ENCODE data around the gene C3.
"Not testable (repeated sequence)": the region's sequence is repeated elsewhere in the genome, so short reads cannot be mapped to it uniquely, and the experiment has no call there.

C3 gene

GRCh38 chr19:6654347-6655310 is 65.8 kb downstream of the C3 start:
- no peak for DNase-seq (ENCODE audit: extremely low read depth, low read depth)
- no peak for TF ChIP-seq CTCF (IDR thresholded peaks at IDR 0.05; ENCODE audit: low read depth, low read length, missing control alignments)
- no peak overlapping the region for H3K4me3 ChIP-seq (replicated peaks; ENCODE audit: low read depth, low read length)

GRCh38 chr19:6652805-6653094 is 67.7 kb downstream of the C3 start:
- DNase-seq (ENCODE audit: extremely low read depth, low read depth), result no peak
- TF ChIP-seq CTCF (IDR thresholded peaks at IDR 0.05; ENCODE audit: low read depth, low read length, missing control alignments), result no peak
- H3K4me3 ChIP-seq (replicated peaks; ENCODE audit: low read depth, low read length), result no peak overlapping the region

- DNase-seq (ENCODE audit: extremely low read depth, low read depth), result no peak
- no peak overlapping the region for H3K4me3 ChIP-seq (replicated peaks; ENCODE audit: low read depth, low read length)
- no peak for TF ChIP-seq CTCF (IDR thresholded peaks at IDR 0.05; ENCODE audit: low read depth, low read length, missing control alignments)
Measured at GRCh38 chr19:6651965-6652804, 68.3 kb downstream of the C3 start.

GRCh38 chr19:6649185-6649584 is 71.3 kb downstream of the C3 start:
- TF ChIP-seq CTCF (IDR thresholded peaks at IDR 0.05; ENCODE audit: low read depth, low read length, missing control alignments), result no peak
- DNase-seq (ENCODE audit: extremely low read depth, low read depth), result no peak
- no peak overlapping the region for H3K4me3 ChIP-seq (replicated peaks; ENCODE audit: low read depth, low read length)

- H3K4me3 ChIP-seq (replicated peaks; ENCODE audit: low read depth, low read length), result no peak overlapping the region
- no peak for DNase-seq (ENCODE audit: extremely low read depth, low read depth)
- TF ChIP-seq CTCF (IDR thresholded peaks at IDR 0.05; ENCODE audit: low read depth, low read length, missing control alignments), result no peak
Measured at GRCh38 chr19:6648141-6648715, 72.2 kb downstream of the C3 start.

GRCh38 chr19:6644796-6645195 is 75.7 kb downstream of the C3 start:
- no peak overlapping the region for H3K4me3 ChIP-seq (replicated peaks; ENCODE audit: low read depth, low read length)
- no peak for TF ChIP-seq CTCF (IDR thresholded peaks at IDR 0.05; ENCODE audit: low read depth, low read length, missing control alignments)
- no peak for DNase-seq (ENCODE audit: extremely low read depth, low read depth)

- H3K4me3 ChIP-seq (replicated peaks; ENCODE audit: low read depth, low read length); DNase-seq (ENCODE audit: extremely low read depth, low read depth): not testable (repeated sequence)
Measured at GRCh38 chr19:6640333-6640732, 80.1 kb downstream of the C3 start.

Measured in HFF-Myc (cell line).